NCI-H2196 (cell line): ENCODE results near the gene FAM227B.
A peak's percentile ranks its signal among the peaks of the same experiment; 100 is the strongest.
"Not testable (repeated sequence)": the region's sequence is repeated elsewhere in the genome, so short reads cannot be mapped to it uniquely, and the experiment has no call there.

Experiments used
- DNase-seq: peaks from one replicate; lab custom pipeline; 2025; ENCODE audit not compliant: unreplicated experiment; lab: John Stamatoyannopoulos, UW

FAM227B gene

GRCh38 chr15:49441356-49441755 is 179.3 kb downstream of the FAM227B start:
- DNase-seq, result no peak

DNA sequence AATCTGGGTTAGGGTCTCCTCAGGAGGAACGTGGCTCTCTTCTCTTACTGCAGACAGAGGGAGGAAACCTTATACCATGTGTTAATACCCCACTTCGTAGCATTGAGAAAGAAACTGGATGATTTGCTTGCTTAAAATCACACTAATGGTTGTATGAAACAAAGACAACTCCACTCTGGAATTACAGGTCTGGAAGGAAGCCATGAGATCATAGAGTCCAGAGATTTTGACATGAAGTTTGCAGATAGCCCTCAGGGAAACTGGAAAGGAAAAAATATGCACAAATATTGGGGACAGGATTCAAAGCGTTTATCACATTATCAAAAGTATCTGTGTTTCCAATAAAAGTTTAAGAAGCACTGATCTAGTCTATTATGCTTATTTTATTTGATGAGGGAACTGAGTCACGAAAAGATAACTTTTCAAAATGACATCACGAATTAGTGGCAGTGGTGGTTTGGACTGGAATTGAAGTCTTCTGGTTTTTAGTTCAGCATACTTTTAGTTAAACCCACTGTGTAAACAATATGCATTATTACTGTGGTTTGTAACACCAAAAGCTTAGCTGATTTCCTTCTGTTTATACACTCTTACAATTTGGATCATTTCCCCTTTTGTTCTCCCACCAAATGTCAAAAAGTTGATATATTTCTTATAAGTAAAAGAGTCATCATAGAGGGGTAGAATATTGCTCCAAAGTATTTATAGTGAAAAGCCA is 180.8 kb downstream of the FAM227B start:
- DNase-seq, result no peak

DNA sequence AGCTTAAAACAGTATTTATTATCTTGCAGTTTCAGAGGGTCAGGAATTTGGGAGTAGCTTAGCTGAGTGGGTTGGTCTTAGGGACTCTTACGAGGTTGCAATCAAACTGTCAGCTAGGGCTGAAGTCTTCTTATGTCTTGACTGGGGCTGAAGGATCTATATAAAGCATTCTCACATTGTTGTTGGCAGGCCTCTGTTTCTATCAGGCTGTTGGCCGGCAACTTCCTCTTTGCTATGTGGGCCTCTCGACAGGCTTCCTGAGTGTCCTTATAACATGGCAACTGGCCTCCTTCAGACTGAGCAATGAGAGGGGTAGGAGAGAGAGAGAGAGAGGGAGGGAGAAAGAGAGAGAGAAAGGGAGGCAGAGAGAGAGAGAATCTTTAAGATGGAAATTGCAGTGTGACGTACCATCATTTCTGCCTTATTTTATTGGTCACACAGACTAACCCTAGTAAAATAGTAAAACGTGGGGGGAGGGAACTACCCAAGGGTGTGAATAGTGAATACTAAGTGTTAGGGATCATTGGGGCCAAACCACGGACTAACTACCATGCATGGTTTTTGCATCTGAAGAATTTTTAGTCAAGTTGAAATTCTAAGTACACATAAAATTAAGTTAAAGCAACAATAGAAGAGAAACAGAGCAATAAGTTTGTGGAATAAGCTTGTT is 181.5 kb downstream of the FAM227B start:
- no peak for DNase-seq

- DNase-seq, result no peak
These were observed 183.9 kb downstream of the FAM227B start for GRCh38 chr15:49436751-49437150.

GRCh38 chr15:49435174-49435573 is 185.4 kb downstream of the FAM227B start:
- DNase-seq, result no peak

GRCh38 chr15:49430046-49430445 is 190.6 kb downstream of the FAM227B start:
- DNase-seq, result no peak

GRCh38 chr15:49428409-49429095 is 192.1 kb downstream of the FAM227B start:
- DNase-seq, result no peak

GRCh38 chr15:49427372-49427771 is 193.2 kb downstream of the FAM227B start:
- no peak for DNase-seq

DNA sequence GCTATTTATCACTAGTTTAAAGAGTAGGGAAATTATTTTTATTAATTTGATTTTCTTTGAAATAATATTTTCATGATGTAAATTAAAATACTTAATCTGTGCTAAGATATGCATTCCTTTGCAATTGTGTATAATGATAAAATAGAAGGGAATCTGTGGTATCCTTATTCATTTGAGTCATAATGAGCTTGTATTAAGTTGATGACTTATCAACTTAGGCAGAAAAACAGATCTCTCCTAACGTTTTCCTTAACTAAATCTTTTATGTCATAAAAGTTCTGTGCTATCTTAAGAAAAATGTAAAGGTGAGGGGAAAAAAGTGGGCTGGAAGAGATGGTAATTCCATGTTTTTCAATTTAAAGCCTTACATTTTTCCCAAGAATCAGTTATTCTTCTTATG is 195.7 kb downstream of the FAM227B start:
- no peak for DNase-seq

GRCh38 chr15:49423901-49424550 is 196.6 kb downstream of the FAM227B start:
- no peak for DNase-seq

DNA sequence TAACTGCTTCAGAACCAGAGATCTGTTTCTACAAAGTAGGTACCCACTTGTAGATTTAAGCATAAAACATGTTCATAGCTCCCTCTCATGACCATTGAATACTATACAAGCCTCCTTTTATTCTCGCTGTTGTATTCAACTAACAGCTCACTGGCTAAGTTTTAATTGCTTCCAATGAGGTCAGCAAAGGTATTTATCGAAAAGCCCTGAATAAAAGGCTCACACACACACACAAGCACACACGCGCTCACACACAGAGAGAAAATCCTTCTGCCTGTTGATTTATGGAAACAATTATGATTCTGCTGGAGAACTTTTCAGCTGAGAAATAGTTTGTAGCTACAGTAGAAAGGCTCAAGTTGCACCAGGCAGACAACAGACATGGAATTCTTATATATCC is 197.6 kb downstream of the FAM227B start, which contains the start of gene FGF7:
Gene FGF7, plus strand, starts transcription at position 222 of the 400 bp plus-strand sequence. CDS start 1,056 bp downstream, outside the sequence.
- no peak for DNase-seq

DNA sequence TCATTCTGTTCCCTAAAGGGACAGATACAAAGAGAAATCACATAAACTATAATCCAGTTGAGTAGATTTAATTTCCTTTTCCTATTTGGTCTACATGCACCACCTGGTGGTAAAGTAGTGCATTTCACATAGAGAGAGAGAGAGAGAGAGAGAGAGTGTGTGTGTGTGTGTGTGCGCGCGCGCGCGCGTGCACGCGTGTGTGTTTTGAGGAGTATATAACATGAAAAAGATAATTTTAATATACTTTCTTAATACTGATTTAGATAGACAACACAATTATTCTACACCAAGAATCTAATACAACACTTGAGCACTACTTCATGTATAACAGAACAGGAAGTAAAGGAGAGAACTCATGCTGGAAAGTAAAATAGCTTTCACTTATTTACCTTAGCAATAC is 198.6 kb downstream of the FAM227B start:
- DNase-seq, result peak; percentile 1

- no peak for DNase-seq
These were observed 201.8 kb downstream of the FAM227B start for GRCh38 chr15:49418811-49419210.

DNA sequence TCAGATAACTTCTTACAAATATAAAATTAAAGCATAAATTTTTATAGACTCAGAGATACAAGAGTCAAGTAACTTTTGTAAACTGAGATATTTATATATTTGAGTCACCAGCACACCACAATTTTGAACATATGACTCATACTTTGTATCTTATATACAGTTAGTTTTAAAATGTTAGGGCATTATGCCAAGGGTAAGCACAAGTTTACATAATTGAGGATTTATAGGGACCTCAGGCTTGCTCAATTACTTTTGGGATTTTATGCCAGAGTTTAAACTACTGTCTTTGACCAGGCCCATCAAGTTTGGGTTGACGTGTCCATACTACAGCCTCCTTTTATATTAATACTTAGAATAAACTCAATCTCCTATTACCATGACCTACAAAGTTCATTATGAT is 205.0 kb downstream of the FAM227B start:
- no peak for DNase-seq

- DNase-seq, result no peak
These were observed 205.5 kb downstream of the FAM227B start for GRCh38 chr15:49415149-49415548.

GRCh38 chr15:49412797-49413196 is 207.8 kb downstream of the FAM227B start:
- no peak for DNase-seq

- DNase-seq, result no peak
These were observed 210.0 kb downstream of the FAM227B start for GRCh38 chr15:49410641-49411040.

GRCh38 chr15:49406352-49407118 is 214.1 kb downstream of the FAM227B start:
- no peak for DNase-seq

DNA sequence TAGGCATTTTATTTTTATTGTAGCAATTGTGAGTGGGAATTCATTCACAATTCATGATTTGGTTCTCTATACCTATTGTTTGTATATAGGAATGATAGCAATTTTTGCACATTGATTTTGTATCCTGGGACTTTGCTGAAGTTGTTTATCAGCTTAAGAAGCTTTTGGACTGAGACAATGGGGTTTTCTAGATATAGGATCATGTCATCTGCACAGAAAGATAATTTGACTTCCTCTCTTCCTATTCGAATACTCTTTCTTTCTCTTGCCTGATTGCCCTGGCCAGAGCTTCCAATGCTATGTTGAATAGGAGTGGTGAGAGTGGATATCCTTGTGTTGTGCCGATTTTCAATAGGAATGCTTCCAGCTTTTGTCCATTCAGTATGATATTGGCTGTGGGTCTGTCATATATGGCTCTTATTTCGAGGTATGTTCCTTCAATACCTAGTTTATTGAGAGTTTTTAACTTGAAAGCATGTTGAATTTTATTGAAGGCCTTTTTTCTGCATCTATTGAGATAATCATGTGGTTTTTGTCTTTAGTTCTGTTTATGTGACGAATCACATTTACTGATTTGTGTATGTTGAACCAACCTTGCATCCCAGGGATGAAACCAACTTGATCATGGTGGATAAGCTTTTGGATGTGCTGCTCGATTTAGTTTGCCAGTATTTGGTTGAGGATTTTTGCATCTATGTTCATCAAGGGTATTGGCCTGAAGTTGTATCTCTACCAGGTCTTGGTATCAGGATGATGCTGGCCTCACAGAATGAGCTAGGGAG is 217.9 kb downstream of the FAM227B start:
- not testable (repeated sequence) for DNase-seq

DNA sequence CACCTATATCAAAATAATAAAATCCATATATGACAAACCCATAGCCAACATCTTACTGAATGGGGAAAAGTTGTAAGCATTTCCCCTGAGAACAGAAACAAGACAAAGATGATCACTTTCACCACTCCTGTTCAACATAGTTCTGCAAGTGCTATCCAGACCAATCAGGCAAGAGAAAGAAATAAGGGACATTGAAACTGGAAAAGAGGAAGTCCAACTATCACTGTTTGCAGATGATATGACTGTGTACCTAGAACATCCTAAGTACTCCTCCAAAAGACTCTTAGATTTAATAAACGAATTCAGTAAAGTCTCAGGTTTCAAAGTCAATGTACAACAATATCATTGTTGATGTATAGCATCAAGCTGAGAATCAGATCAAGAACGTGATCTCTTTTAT is 233.1 kb downstream of the FAM227B start:
- no peak for DNase-seq
